Tibial nerve (tissue), 3 donors: ENCODE measurements around the gene INCA1.

Experiments used
- CTCF ChIP-seq, 5 experiments: fragments of 200-600 bp in 3 of 5; fragments of 450-650 bp in 2 of 5; sonication (generic) in 3 of 5; IDR thresholded peaks; one replicate each; pipeline ENCODE4 v1.5.1; 2016 to 2019; ENCODE audit warnings: antibody characterized with exemption in 5 of 5, mild to moderate bottlenecking in 3 of 5, moderate library complexity in 2 of 5
- POLR2A ChIP-seq, 2 donors: fragments of 450-650 bp; IDR thresholded peaks; one replicate each; pipeline ENCODE4 v1.6.1; 2017; ENCODE audit warnings: antibody characterized with exemption in 2 of 2, mild to moderate bottlenecking in 2 of 2, moderate library complexity in 2 of 2

- TF ChIP-seq CTCF (IDR thresholded peaks at IDR 0.05) (no peak), POLR2A (IDR thresholded peaks at IDR 0.05) (no peak)
Observed at GRCh38 chr17:5019475-5019956, 22.2 kb upstream of the INCA1 start.
